Islet precursor cell (in vitro differentiated cells): ENCODE results near the gene SLC51A.
"Not testable (repeated sequence)": the region's sequence is repeated elsewhere in the genome, so short reads cannot be mapped to it uniquely, and the experiment has no call there.

ENCODE experiments used
- DNase-seq: peaks from one replicate; pipeline ENCODE4 v3.0.0-alpha.2; 2018

Gene SLC51A

DNA sequence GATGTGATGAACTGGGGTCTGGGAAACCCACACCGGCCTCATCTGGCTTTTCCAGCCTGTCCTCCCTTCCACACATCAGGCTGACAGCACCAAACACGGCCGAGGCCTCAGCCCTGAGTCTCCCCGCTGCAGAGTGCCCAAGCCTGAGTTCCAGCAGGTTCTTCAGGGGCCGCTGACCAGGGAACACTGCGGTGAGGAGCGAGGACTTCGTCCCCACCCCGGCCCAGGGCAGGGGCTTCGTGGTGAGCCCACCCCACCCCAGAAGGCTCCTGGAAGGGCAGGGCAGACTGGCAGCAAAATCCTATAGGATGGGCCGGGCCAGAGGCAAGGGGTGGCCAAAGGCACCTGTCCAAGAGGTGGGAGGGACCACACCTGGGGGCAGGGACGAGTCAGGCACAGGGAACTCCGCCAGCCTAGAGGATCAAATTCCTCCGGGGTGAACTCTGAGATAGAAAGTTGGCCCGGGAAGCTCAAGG, at the start of gene SLC51A:
TSS of gene SLC51A (plus strand) at position 446 of the 476 bp plus-strand sequence. CDS start 179 bp downstream, outside the sequence.
- no peak for DNase-seq

DNA sequence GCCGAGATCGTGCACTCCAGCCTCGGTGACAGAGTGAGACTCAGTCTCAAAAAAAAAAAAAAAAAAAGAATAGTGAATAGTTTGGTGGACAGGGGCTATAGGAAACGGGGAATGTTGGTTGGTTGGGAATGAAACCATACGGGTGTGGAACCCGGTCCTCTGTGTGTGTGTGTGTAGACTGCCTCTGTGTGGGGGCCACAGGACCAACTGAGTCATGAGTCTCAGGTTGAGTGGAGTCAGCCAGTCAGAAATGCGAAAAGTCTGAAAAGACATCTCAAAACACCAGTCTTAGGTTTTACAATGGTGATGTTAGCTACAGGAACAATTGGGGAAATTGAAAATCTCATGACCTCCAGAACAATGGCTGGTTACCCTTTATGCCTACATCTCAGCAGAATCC, 49.6 kb upstream of the SLC51A start:
- DNase-seq = no peak

- no peak for DNase-seq
Measured at GRCh38 chr3:196168808-196169391, 47.4 kb upstream of the SLC51A start.

DNA sequence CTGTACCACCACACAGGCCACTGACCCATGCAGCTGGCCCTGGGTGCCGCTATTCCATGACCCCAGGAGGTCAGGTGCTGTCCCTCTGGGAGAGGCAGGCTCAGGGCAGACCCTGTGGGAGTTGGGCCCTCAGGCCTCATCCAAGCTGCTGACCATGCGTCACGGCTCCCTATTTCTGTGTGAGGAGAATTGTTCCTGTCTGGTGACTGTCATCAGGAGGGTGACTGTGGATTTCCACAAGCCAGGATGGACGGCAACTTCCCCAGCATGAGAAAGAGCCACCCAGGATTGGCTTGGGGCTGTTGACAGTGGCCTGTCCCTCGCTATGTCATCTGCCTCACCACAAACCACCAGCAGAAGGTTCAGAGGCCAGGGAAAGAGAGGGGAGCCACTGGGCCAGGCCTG, 46.5 kb upstream of the SLC51A start:
- no peak for DNase-seq

DNA sequence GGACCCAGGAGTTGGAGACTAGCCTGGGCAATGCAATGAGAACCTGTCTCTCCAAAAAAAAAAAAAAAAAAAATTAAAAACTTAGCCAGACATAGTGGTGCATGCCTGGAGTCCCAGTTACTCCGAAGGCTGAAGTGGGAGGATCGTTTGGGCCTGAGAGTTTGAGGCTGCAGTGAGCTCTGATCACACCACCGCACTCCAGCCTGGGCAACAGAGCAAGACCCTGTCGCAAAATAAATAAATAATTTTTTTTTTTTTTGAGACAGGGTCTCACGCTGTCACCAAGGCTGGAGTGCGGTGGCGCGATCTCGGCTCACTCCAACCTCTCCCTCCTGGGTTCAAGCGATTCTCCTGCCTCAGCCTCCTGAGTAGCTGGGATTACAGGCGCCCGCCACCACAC, 46.0 kb upstream of the SLC51A start:
- not testable (repeated sequence) for DNase-seq

DNA sequence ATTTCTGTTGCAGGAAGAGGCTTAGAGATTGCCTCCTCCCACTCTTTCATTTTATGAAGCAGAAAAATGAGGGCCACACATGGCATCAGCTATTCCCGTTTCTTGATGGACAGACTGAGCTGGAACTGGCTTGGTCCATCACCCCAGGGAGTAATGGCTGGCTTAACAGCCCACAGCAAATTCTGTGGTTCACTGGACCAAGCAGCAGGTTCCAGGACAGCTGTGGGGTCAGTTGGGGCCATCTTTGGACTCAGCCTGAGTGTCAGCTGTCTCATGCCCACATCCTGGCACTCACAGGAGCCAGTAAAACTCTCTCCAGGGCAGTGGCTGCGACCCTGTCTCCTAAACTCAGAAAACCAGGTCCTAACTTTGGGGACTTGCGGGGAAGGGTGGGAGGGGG, 41.7 kb upstream of the SLC51A start:
- no peak for DNase-seq

GRCh38 chr3:196175116-196175625, 41.2 kb upstream of the SLC51A start:
- DNase-seq = no peak

- no peak for DNase-seq
Measured at GRCh38 chr3:196175722-196176121, 40.6 kb upstream of the SLC51A start.

DNA sequence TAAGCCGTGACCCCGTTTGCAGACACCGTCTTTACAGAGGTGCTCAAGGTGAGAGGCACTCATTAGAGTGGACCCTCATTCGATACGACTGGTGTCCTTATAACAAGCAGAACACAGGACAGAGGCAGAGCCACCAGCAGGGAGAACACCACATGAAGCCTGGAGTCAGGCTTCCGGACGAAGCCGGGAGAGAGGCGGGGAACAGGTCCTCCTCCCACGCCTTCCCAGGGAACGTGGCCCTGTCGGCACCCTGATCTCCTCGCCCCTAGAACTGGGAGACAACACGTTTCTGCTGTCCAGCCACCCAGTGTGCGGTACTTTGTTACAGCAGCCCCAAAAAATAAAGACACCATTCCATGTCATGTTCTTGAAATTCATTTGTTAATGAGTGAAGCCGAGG, 38.8 kb upstream of the SLC51A start:
- peak; percentile 51 for DNase-seq

GRCh38 chr3:196177967-196178366, 38.4 kb upstream of the SLC51A start:
- DNase-seq = peak; percentile 31

DNA sequence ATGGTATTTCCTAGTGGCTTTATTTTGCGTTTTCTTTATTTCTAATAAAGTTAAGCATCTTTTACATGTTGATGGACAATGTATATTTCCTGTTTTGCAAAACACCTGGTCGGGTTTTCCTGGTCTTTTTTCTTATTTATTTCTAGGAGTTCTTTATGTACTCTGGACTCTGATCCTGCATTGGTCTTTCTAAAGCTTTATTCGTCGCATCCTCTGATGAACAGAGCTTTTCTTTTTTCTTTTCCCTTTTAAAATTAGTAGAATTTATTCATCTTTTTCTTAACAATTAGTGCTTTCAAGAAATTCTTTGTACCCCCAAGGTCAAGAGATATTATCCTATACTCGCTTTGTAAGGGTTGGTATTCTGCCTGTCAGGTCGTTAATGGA, 37.3 kb upstream of the SLC51A start:
- no peak for DNase-seq

DNA sequence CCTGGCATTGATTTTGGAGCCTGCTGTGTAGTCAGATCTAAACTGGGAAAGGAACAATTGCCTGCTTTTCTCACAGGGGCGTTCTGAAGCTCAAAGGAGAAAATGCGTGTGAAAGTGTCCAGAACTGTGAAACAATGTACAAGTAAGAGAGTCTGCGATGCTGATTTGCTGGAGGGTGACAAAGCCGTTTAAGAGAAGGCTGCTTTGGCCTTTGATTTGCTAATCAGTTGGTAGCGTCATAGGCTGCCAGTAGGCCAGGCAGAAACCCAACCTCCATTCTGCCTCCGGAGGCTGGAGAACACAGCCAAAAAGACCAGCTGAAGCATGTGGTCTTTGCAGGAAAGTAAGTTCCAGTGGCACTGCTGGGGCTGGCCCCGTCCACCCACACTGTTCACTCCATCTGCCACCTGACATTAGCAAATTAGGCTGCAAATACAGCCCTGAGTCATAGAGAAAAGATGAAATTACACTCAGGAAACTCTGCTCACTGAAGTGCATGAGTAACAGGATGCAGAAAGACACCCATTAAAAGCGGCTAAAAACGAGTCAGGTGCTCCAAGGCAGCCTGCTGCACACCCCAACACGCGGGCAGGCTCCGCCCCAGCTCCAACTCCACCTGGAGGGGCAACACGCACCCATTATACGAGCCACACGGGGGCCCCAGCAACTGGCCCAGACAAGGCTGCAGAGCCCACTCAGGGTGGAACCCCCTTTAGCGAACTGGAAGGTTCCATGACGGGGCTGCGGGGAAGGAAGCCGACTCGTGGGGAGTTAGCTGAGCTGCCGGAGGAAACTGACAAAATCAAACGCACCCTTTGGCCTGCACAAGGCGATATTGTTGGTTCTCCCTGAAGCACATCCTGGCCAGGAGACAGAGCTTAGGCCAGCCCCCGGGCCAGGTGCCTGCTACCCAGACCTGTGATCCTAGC, 36.7 kb upstream of the SLC51A start:
- peak; percentile 62 for DNase-seq

DNA sequence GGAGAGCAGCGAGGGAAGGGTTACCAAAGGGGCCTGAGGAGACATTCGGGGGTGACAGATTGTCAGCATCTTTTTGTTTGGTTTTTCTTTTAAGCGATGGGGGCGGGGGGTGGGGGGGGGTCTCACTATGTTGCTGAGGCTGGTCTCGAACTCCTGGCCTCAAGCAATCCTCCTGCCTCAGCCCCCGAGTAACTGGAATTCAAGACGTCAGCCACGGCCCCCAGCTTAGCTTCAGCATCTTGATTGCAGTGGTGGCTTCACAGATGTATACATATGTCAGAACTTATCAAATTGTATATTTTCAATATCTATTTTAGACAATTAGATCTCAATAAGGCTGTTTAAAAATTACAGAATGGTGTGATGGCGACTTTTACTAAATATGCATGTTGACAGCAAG, 36.0 kb upstream of the SLC51A start:
- DNase-seq = no peak

- DNase-seq = peak; percentile 28
Measured at GRCh38 chr3:196181127-196181546, 35.2 kb upstream of the SLC51A start.

DNA sequence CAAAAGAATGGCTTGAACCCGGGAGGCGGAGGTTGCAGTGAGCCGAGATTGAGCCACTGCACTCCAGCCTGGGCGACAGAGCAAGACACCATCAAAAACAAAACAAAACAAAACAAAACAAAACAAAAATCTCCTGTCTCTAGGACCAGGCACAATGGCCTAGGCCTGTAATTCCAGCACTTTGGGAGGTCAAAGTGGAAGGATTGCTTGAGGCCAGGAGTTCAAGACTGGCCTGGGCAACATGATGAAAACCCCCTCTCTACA, 32.2 kb upstream of the SLC51A start:
- DNase-seq = not testable (repeated sequence)

- DNase-seq = no peak
Measured at GRCh38 chr3:196184881-196185280, 31.5 kb upstream of the SLC51A start.

DNA sequence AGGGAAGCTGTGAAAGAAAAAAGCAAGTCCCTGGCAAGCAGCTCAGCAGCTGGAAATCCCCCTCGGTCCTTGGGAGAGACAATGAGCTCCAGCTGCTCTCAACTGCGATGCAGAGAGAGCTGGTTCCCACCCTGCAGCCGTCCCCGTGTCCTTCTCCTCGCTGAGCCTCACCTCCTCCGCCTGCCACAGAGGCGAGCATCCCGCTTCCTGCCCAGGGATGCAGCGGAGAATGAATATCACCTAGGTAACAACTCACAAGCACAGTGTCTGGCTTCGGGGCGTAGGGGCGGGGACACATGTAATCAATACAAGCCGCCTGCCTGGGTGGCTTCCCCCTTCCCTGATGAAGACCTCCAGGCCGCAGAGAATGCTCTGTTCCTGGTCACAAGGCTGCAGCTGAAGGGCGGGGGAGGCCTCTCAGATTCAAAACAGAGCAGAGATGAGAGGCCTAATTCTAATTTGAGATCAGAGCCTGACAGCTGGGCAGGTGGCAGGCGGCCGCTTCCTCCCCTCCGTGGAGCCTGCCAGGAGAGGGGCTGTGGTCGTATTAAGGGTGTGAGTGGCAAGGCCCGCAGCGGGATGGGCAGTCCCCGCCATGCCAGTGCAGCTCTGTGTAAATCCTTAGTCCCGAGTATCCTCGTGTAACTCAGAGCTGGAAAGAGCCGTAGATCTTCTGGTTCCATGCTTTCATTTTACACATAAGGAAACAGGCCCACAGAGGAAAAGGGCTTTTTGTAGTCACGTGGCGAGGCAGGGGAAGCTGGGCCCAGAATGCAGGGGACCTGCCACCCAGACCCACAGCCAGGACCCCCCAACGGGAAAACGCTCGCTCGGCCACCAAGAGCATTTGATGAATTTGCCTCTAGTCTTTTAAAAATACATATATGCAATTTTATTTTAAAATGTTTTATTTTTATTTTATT, 29.4 kb upstream of the SLC51A start:
- DNase-seq = peak; percentile 71

GRCh38 chr3:196189566-196190347, 26.6 kb upstream of the SLC51A start:
- DNase-seq = no peak

- DNase-seq = no peak
Measured at GRCh38 chr3:196192036-196192523, 24.3 kb upstream of the SLC51A start.

DNA sequence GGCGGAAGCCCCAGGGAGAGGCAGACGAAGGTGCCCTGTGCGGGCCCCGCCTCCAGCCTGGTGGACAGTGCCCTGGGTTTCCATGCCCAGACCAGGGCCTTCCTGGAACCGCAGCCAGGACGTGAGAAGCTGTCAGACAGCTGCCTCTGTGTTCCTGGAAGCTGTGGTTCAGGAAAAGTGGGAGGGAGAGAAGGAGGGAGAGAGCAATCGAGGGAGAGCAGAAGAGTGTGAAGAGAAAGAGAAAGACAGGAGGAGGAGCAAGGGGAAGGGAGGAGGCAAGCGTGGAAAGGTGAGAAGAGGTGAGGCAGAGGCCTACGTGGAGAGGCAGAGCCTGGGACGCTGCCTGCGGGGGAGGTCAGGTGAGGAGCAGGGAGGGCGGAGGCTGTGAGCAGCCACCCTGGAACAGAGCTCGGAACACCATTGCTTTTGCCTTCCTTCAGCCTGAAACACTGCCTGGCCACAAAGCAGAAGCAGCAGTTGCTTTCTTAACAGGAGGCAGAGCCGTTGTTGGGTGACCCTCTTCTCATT, 23.7 kb upstream of the SLC51A start:
- no peak for DNase-seq

GRCh38 chr3:196193133-196193735, 23.1 kb upstream of the SLC51A start:
- no peak for DNase-seq
